ENCODE data around the gene NEU4. TPM values are rescaled to one million over a fixed set of nuclear protein-coding genes. Genes with fewer than 3 reads are reported as not detected.
"Not testable (repeated sequence)": the region's sequence is repeated elsewhere in the genome, so short reads cannot be mapped to it uniquely, and the experiment has no call there.

Gene NEU4
- total RNA-seq, 2 donors from 2014 or later: 0.16 to 0.38 TPM

GRCh38 chr2:241773511-241774418, 35.2 kb upstream of the NEU4 start:
- DNase-seq (peak; percentile 12), ATAC-seq (no peak)
- intact Hi-C loops (cut with DNase I): no loop called here

- ATAC-seq: peak in 1 of 2 donors; percentile 16
- DNase-seq: peak; percentile 27
- intact Hi-C loops (cut with DNase I): no loop called here
Observed at GRCh38 chr2:241774419-241775222, 34.4 kb upstream of the NEU4 start.

GRCh38 chr2:241775223-241776177, 33.5 kb upstream of the NEU4 start:
- ATAC-seq (peak; percentile 36 to 81), DNase-seq (peak; percentile 29)
- intact Hi-C loops (cut with DNase I): no loop called here

- intact Hi-C loops (cut with DNase I): no loop called here
- ATAC-seq (no peak), DNase-seq (no peak)
Observed at GRCh38 chr2:241776336-241777169, 32.4 kb upstream of the NEU4 start, which contains the start of gene GAL3ST2. TSS of gene GAL3ST2 (plus strand) at chr2:241776822. CDS start at chr2:241776956, 134 bp downstream.

GRCh38 chr2:241777170-241777685, 31.8 kb upstream of the NEU4 start:
- ATAC-seq: peak in 1 of 2 donors; percentile 37
- DNase-seq: no peak
- intact Hi-C loops (cut with DNase I): no loop called here

- no peak for DNase-seq
- no peak for ATAC-seq
- intact Hi-C loops (cut with DNase I): no loop called here
Observed at GRCh38 chr2:241777686-241778627, 31.0 kb upstream of the NEU4 start.

- no peak for ATAC-seq
- no peak for DNase-seq
- intact Hi-C loops (cut with DNase I): no loop called here
Observed at GRCh38 chr2:241780939-241781569, 27.9 kb upstream of the NEU4 start.

GRCh38 chr2:241782053-241782452, 26.9 kb upstream of the NEU4 start:
- ATAC-seq; intact Hi-C loops (cut with DNase I); DNase-seq: not testable (repeated sequence)

- intact Hi-C loops (cut with DNase I): no loop called here
- DNase-seq: no peak
- no peak for ATAC-seq
Observed at GRCh38 chr2:241788135-241788534, 20.9 kb upstream of the NEU4 start.

- ATAC-seq: no peak
- no peak for DNase-seq
- intact Hi-C loops (cut with DNase I): no loop called here
Observed at GRCh38 chr2:241788572-241788971, 20.4 kb upstream of the NEU4 start.

- intact Hi-C loops (cut with DNase I); ATAC-seq; DNase-seq: not testable (repeated sequence)
Observed at GRCh38 chr2:241791385-241791784, 17.6 kb upstream of the NEU4 start.

GRCh38 chr2:241793385-241793784, 15.6 kb upstream of the NEU4 start:
- no peak for DNase-seq
- intact Hi-C loops (cut with DNase I): no loop called here
- no peak for ATAC-seq

- intact Hi-C loops (cut with DNase I): no loop called here
- no peak for DNase-seq
Observed at GRCh38 chr2:241794250-241794823, 14.7 kb upstream of the NEU4 start.

GRCh38 chr2:241795021-241795999, 13.7 kb upstream of the NEU4 start:
- DNase-seq: no peak
- no peak for ATAC-seq
- intact Hi-C loops (cut with DNase I): no loop called here

More at GRCh38 chr2:241794250-241794823, 14.7 kb upstream of the NEU4 start:
- ATAC-seq: no peak

- DNase-seq (no peak), ATAC-seq (no peak)
- intact Hi-C loops (cut with DNase I): no loop called here
Observed at GRCh38 chr2:241796209-241796608, 12.8 kb upstream of the NEU4 start.

Data from left cardiac atrium (tissue), 4 donors.